HEK293T (cell line): ENCODE measurements around the gene TET2.

Experiments
- ARNT ChIP-seq: fragments of 450-650 bp; IDR thresholded peaks from 2 replicates; pipeline ENCODE4 v1.6.1; 2017; ENCODE audit warnings: mild to moderate bottlenecking
- CTBP1 ChIP-seq: fragments of 450-650 bp; IDR thresholded peaks from 2 replicates; pipeline ENCODE4 v1.6.1; 2016; ENCODE audit warnings: borderline replicate concordance
- ELF4 ChIP-seq: fragments of 450-650 bp; IDR thresholded peaks from 2 replicates; pipeline ENCODE4 v1.6.1; 2017; ENCODE audit warnings: antibody characterized with exemption
- FOXA1 ChIP-seq: fragments of 450-650 bp; IDR thresholded peaks from 2 replicates; pipeline ENCODE4 v1.6.1; 2016; ENCODE audit warnings: mild to moderate bottlenecking
- FOXM1 ChIP-seq: fragments of 450-650 bp; IDR thresholded peaks from 2 replicates; pipeline ENCODE4 v1.6.1; 2017; ENCODE audit warnings: mild to moderate bottlenecking, borderline replicate concordance
- HDGF ChIP-seq: fragments of 450-650 bp; IDR thresholded peaks from 2 replicates; pipeline ENCODE4 v1.6.1; 2017; ENCODE audit warnings: antibody characterized with exemption, borderline replicate concordance
- L3MBTL2 ChIP-seq: fragments of 450-650 bp; conservative IDR thresholded peaks from 2 replicates; pipeline ENCODE4 v1.6.1; 2016; ENCODE audit warnings: mild to moderate bottlenecking
- SP1 ChIP-seq: fragments of 450-650 bp; IDR thresholded peaks from 2 replicates; pipeline ENCODE4 v1.6.1; 2017
- SUZ12 ChIP-seq: fragments of 450-650 bp; IDR thresholded peaks from 2 replicates; pipeline ENCODE4 v1.6.1; 2016; ENCODE audit warnings: mild to moderate bottlenecking
- TARDBP ChIP-seq: fragments of 450-650 bp; IDR thresholded peaks from 2 replicates; pipeline ENCODE4 v1.6.1; 2016
- ZNF384 ChIP-seq: fragments of 450-650 bp; IDR thresholded peaks from 2 replicates; pipeline ENCODE4 v1.6.1; 2016
- TF ChIP-seq, protein P1 (sequence below): fragments of 450-650 bp; IDR thresholded peaks from 2 replicates; pipeline ENCODE4 v1.6.1; 2016

GRCh38 chr4:105155426-105155825 lies 8.8 kb downstream of the TET2 start:
- TF ChIP-seq, protein P1, sequence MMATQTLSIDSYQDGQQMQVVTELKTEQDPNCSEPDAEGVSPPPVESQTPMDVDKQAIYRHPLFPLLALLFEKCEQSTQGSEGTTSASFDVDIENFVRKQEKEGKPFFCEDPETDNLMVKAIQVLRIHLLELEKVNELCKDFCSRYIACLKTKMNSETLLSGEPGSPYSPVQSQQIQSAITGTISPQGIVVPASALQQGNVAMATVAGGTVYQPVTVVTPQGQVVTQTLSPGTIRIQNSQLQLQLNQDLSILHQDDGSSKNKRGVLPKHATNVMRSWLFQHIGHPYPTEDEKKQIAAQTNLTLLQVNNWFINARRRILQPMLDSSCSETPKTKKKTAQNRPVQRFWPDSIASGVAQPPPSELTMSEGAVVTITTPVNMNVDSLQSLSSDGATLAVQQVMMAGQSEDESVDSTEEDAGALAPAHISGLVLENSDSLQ = no peak
- TF ChIP-seq HDGF = no peak
- TF ChIP-seq ZNF384 = no peak
- TF ChIP-seq L3MBTL2 = no peak
- TF ChIP-seq SUZ12 = no peak
- no peak for TF ChIP-seq FOXA1
- TF ChIP-seq TARDBP = no peak
- no peak for TF ChIP-seq SP1
- no peak for TF ChIP-seq FOXM1
- no peak for TF ChIP-seq ARNT
- no peak for TF ChIP-seq ELF4
- no peak for TF ChIP-seq CTBP1
